SHP77 treated with DMSO at 0.1 percent for 48 hours (cell line): Measurements from ENCODE around the gene PTPRJ.
"Not testable (repeated sequence)": the region's sequence is repeated elsewhere in the genome, so short reads cannot be mapped to it uniquely, and the experiment has no call there.

Experiments
- DNase-seq: peaks from one replicate; lab custom pipeline; 2025; lab: John Stamatoyannopoulos, UW

PTPRJ gene

GRCh38 chr11:48165426-48165825 is 185.1 kb downstream of the PTPRJ start:
- no peak for DNase-seq

GRCh38 chr11:48167380-48167779 is 187.0 kb downstream of the PTPRJ start:
- no peak for DNase-seq

- no peak for DNase-seq
Measured at GRCh38 chr11:48168815-48169214, 188.5 kb downstream of the PTPRJ start.

- DNase-seq = no peak
Measured at GRCh38 chr11:48169259-48169658, 188.9 kb downstream of the PTPRJ start.

GRCh38 chr11:48169717-48170116 is 189.4 kb downstream of the PTPRJ start:
- no peak for DNase-seq

- no peak for DNase-seq
Measured at GRCh38 chr11:48170241-48171233, 190.2 kb downstream of the PTPRJ start.

GRCh38 chr11:48172818-48173609 is 192.7 kb downstream of the PTPRJ start:
- DNase-seq = peak; percentile 34

- DNase-seq = no peak
Measured at GRCh38 chr11:48177661-48178060, 197.3 kb downstream of the PTPRJ start.

- no peak for DNase-seq
Measured at GRCh38 chr11:48180627-48181026, 200.3 kb downstream of the PTPRJ start.

GRCh38 chr11:48182860-48183526 is 202.6 kb downstream of the PTPRJ start:
- no peak for DNase-seq

GRCh38 chr11:48184452-48184851 is 204.1 kb downstream of the PTPRJ start:
- no peak for DNase-seq

- not testable (repeated sequence) for DNase-seq
Measured at GRCh38 chr11:48190906-48191654, 210.7 kb downstream of the PTPRJ start.

GRCh38 chr11:48193876-48194275 is 213.5 kb downstream of the PTPRJ start:
- no peak for DNase-seq

GRCh38 chr11:48207881-48208280 is 227.5 kb downstream of the PTPRJ start:
- DNase-seq = no peak

- no peak for DNase-seq
Measured at GRCh38 chr11:48210052-48210451, 229.7 kb downstream of the PTPRJ start.

- no peak for DNase-seq
Measured at GRCh38 chr11:48216510-48216909, 236.2 kb downstream of the PTPRJ start, which contains the start of gene OR4B1. TSS of gene OR4B1 (plus strand) at chr11:48216810. CDS start at chr11:48216810, 0 bp downstream.
